HEK293 (cell line): ENCODE measurements around the gene DPY19L2.
"Not testable (repeated sequence)": the region's sequence is repeated elsewhere in the genome, so short reads cannot be mapped to it uniquely, and the experiment has no call there.

Experiments used
- CTCF ChIA-PET: fragments of 350-600 bp; formaldehyde crosslinking; extraction: SDS; loops from one replicate; lab custom pipeline; 2021; ENCODE audit warnings: antibody characterized with exemption; lab: Yijun Ruan, JAX
- POLR2A ChIA-PET: fragments of 300-600 bp; formaldehyde crosslinking; extraction: SDS; loops from one replicate; lab custom pipeline; 2020; ENCODE audit warnings: antibody characterized with exemption, inconsistent platforms; lab: Yijun Ruan, JAX
- H3K27ac ChIP-seq: fragments of 200-500 bp; sonication (Bioruptor generic); 2 replicates; pipeline ENCODE4 v1.5.1; 2014; ENCODE audit warnings: low read depth, low read length, control low read depth, inconsistent platforms; ENCODE audit errors: extremely low read depth
- H3K36me3 ChIP-seq, 2 experiments: fragments of 200-500 bp in 1 of 2; sonication (Bioruptor generic) in 1 of 2; 1 replicate in 1 of 2; 2 replicates in 1 of 2; pipeline ENCODE4 v1.5.1; 2014 to 2017; ENCODE audit warnings: inconsistent platforms in 2 of 2, low read length in 2 of 2; ENCODE audit not compliant: control insufficient read depth in 2 of 2, insufficient read depth in 1 of 2
- H3K4me1 ChIP-seq: fragments of 200-500 bp; sonication (Bioruptor generic); 2 replicates; pipeline ENCODE4 v1.5.1; 2014; ENCODE audit warnings: mild to moderate bottlenecking, low read length, inconsistent platforms; ENCODE audit not compliant: control insufficient read depth, insufficient read depth
- H3K4me3 ChIP-seq: 2 replicates; pipeline ENCODE4 v1.5.1; 2011; ENCODE audit warnings: low read depth, mild to moderate bottlenecking, control low read depth, low read length, moderate library complexity
- H3K9me3 ChIP-seq: fragments of 200-500 bp; sonication (Bioruptor generic); 2 replicates; pipeline ENCODE4 v1.5.1; 2014; ENCODE audit warnings: low read depth, low read length, inconsistent platforms; ENCODE audit not compliant: control insufficient read depth, insufficient read depth
- BCL11A ChIP-seq: fragments of 450-650 bp; formaldehyde crosslinking; IDR thresholded peaks from 2 replicates; pipeline ENCODE4 v1.5.1; 2016; ENCODE audit warnings: low read depth, missing biosample characterization, missing genetic modification characterization
- GLIS1 ChIP-seq: fragments of 450-650 bp; formaldehyde crosslinking; IDR thresholded peaks from 2 replicates; pipeline ENCODE4 v1.5.1; 2016; ENCODE audit warnings: missing biosample characterization, missing genetic modification characterization
- HOXD13 ChIP-seq: sonication (generic); formaldehyde crosslinking; IDR thresholded peaks from 2 replicates; pipeline ENCODE4 v1.8.0; 2022; ENCODE audit warnings: missing genetic modification reagents, borderline replicate concordance
- IKZF3 ChIP-seq: fragments of 450-650 bp; IDR thresholded peaks from 2 replicates; pipeline ENCODE4 v1.5.0; 2018; ENCODE audit warnings: missing biosample characterization, mild to moderate bottlenecking, missing genetic modification characterization, moderate library complexity
- SP3 ChIP-seq: fragments of 450-650 bp; formaldehyde crosslinking; IDR thresholded peaks from 2 replicates; pipeline ENCODE4 v1.5.1; 2016; ENCODE audit warnings: missing biosample characterization, missing genetic modification characterization
- TCF7L2 ChIP-seq: IDR thresholded peaks from 2 replicates; pipeline ENCODE4 v1.6.1; 2011; ENCODE audit warnings: low read depth, mild to moderate bottlenecking, inconsistent platforms, low read length, moderate library complexity, borderline replicate concordance
- ZBTB20 ChIP-seq: fragments of 450-650 bp; formaldehyde crosslinking; IDR thresholded peaks from 2 replicates; pipeline ENCODE4 v1.5.1; 2016; ENCODE audit warnings: missing biosample characterization, missing genetic modification characterization
- ZNF10 ChIP-seq: fragments of 450-650 bp; formaldehyde crosslinking; IDR thresholded peaks from 2 replicates; pipeline ENCODE4 v1.5.1; 2017; ENCODE audit warnings: missing biosample characterization, missing genetic modification characterization
- ZNF140 ChIP-seq: fragments of 450-650 bp; formaldehyde crosslinking; IDR thresholded peaks from 2 replicates; pipeline ENCODE4 v1.5.1; 2016; ENCODE audit warnings: missing biosample characterization, missing genetic modification characterization
- ZNF174 ChIP-seq: fragments of 450-650 bp; formaldehyde crosslinking; IDR thresholded peaks from 2 replicates; pipeline ENCODE4 v1.5.0; 2017; ENCODE audit warnings: missing biosample characterization, mild to moderate bottlenecking, missing genetic modification characterization
- ZNF175 ChIP-seq: fragments of 450-650 bp; formaldehyde crosslinking; IDR thresholded peaks from 2 replicates; pipeline ENCODE4 v1.5.1; 2016; ENCODE audit warnings: missing biosample characterization, missing genetic modification characterization
- ZNF266 ChIP-seq: fragments of 450-650 bp; formaldehyde crosslinking; IDR thresholded peaks from 2 replicates; pipeline ENCODE4 v1.5.1; 2016; ENCODE audit warnings: missing biosample characterization, missing genetic modification characterization, low read depth
- ZNF335 ChIP-seq: fragments of 450-650 bp; formaldehyde crosslinking; conservative IDR thresholded peaks from 2 replicates; pipeline ENCODE4 v1.5.1; 2016; ENCODE audit warnings: missing biosample characterization, missing genetic modification characterization
- ZNF341 ChIP-seq: fragments of 450-650 bp; formaldehyde crosslinking; IDR thresholded peaks from 2 replicates; pipeline ENCODE4; 2016; ENCODE audit warnings: low read depth, missing biosample characterization, missing genetic modification characterization
- ZNF391 ChIP-seq: fragments of 450-650 bp; formaldehyde crosslinking; IDR thresholded peaks from 2 replicates; pipeline ENCODE4 v1.5.1; 2016; ENCODE audit warnings: low read depth, missing biosample characterization, missing genetic modification characterization, borderline replicate concordance
- ZNF473 ChIP-seq: fragments of 450-650 bp; formaldehyde crosslinking; IDR thresholded peaks from 2 replicates; pipeline ENCODE4 v1.5.1; 2017; ENCODE audit warnings: missing biosample characterization, missing genetic modification characterization
- ZNF530 ChIP-seq: fragments of 450-650 bp; formaldehyde crosslinking; IDR thresholded peaks from 2 replicates; pipeline ENCODE4 v1.5.1; 2016; ENCODE audit warnings: low read depth, missing biosample characterization, missing genetic modification characterization
- ZNF560 ChIP-seq: fragments of 450-650 bp; formaldehyde crosslinking; IDR thresholded peaks from 2 replicates; pipeline ENCODE4 v1.5.1; 2017; ENCODE audit warnings: missing biosample characterization, missing genetic modification characterization, borderline replicate concordance
- ZNF610 ChIP-seq: fragments of 450-650 bp; formaldehyde crosslinking; IDR thresholded peaks from 2 replicates; pipeline ENCODE4 v1.5.1; 2016; ENCODE audit warnings: missing biosample characterization, missing genetic modification characterization, borderline replicate concordance
- ZNF677 ChIP-seq: fragments of 450-650 bp; IDR thresholded peaks from 2 replicates; pipeline ENCODE4 v1.5.0; 2018; ENCODE audit warnings: missing biosample characterization, mild to moderate bottlenecking, missing genetic modification characterization, moderate library complexity
- ZNF768 ChIP-seq: fragments of 450-650 bp; formaldehyde crosslinking; IDR thresholded peaks from 2 replicates; pipeline ENCODE4 v1.5.1; 2018; ENCODE audit warnings: missing biosample characterization, mild to moderate bottlenecking, missing genetic modification characterization
- ZSCAN23 ChIP-seq: fragments of 450-650 bp; formaldehyde crosslinking; IDR thresholded peaks from 2 replicates; pipeline ENCODE4 v1.5.1; 2016; ENCODE audit warnings: missing biosample characterization, missing genetic modification characterization
- ZXDB ChIP-seq: fragments of 450-650 bp; formaldehyde crosslinking; IDR thresholded peaks from 2 replicates; pipeline ENCODE4 v1.5.1; 2016; ENCODE audit warnings: missing biosample characterization, missing genetic modification characterization
- TF ChIP-seq, protein P1 (sequence below): fragments of 450-650 bp; formaldehyde crosslinking; IDR thresholded peaks from 2 replicates; pipeline ENCODE4 v1.5.1; 2016; ENCODE audit warnings: missing biosample characterization, missing genetic modification characterization
- TF ChIP-seq, protein P2 (sequence below): fragments of 450-650 bp; formaldehyde crosslinking; optimal IDR thresholded peaks from 2 replicates; pipeline ENCODE3; 2016; ENCODE audit warnings: missing biosample characterization, mild to moderate bottlenecking, missing genetic modification characterization
- TF ChIP-seq, protein P3 (sequence below): fragments of 450-650 bp; formaldehyde crosslinking; IDR thresholded peaks from 2 replicates; pipeline ENCODE4 v1.5.1; 2017; ENCODE audit warnings: missing biosample characterization, mild to moderate bottlenecking, missing genetic modification characterization, moderate library complexity

Gene DPY19L2

DNA sequence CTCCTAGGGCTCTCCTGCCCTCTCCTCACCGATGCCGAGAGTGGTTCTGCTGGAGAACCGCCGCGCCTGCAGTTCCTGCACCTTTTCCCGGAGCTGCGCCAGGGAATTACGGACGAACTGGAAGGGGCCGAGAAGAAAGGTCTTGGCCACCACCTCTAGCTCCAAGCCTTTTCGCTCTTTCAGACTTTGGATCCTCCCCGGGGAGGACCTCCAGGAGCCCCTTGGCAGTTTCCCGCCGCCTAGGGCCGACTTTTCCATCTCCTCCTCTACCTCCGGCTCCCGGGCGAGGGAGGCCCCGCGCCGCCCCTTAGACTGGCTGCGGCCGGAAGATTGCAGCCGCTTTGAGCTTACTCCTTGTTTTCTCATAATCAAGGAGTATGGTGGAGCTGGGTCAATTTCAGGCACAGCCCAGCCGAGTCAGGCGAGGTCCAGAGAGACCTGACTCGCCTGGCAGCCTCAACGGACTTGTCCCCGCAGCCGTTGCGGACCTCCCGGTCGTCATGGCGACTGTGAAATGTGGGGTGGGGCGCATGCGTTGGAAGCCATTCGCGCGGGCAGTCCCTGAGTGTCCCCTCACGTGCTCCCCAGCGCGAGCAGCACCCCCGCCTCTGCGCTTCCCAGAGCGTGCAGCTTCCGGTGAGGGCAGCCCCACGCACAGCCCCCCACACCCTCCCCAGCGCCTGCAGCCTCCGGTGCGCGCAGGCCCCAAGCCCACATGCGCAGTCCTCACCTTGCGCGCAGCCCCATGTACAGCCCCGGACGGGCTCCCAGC is at the start of gene DPY19L2 (continued):
- TF ChIP-seq, protein P1, sequence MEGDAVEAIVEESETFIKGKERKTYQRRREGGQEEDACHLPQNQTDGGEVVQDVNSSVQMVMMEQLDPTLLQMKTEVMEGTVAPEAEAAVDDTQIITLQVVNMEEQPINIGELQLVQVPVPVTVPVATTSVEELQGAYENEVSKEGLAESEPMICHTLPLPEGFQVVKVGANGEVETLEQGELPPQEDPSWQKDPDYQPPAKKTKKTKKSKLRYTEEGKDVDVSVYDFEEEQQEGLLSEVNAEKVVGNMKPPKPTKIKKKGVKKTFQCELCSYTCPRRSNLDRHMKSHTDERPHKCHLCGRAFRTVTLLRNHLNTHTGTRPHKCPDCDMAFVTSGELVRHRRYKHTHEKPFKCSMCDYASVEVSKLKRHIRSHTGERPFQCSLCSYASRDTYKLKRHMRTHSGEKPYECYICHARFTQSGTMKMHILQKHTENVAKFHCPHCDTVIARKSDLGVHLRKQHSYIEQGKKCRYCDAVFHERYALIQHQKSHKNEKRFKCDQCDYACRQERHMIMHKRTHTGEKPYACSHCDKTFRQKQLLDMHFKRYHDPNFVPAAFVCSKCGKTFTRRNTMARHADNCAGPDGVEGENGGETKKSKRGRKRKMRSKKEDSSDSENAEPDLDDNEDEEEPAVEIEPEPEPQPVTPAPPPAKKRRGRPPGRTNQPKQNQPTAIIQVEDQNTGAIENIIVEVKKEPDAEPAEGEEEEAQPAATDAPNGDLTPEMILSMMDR (tag by site-specific recombination): peak; percentile 41; the same call in 1 of the 2 replicates
- TF ChIP-seq ZNF10: no peak
- peak; percentile 86 for TF ChIP-seq ZXDB (tag by site-specific recombination)
- TF ChIP-seq IKZF3: peak; percentile 54
- no peak for TF ChIP-seq ZNF530 (tag by site-specific recombination)
- TF ChIP-seq, protein P2, sequence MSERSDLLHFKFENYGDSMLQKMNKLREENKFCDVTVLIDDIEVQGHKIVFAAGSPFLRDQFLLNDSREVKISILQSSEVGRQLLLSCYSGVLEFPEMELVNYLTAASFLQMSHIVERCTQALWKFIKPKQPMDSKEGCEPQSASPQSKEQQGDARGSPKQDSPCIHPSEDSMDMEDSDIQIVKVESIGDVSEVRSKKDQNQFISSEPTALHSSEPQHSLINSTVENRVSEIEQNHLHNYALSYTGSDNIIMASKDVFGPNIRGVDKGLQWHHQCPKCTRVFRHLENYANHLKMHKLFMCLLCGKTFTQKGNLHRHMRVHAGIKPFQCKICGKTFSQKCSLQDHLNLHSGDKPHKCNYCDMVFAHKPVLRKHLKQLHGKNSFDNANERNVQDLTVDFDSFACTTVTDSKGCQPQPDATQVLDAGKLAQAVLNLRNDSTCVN (tag by site-specific recombination): peak; percentile 98
- no peak for TF ChIP-seq ZNF677 (tag by site-specific recombination)
- TF ChIP-seq HOXD13 (CRISPR knock-in tag): no peak
- TF ChIP-seq ZNF610 (tag by site-specific recombination): no peak
- no peak for TF ChIP-seq ZNF140 (tag by site-specific recombination)
- TF ChIP-seq TCF7L2: no peak
- TF ChIP-seq ZNF560 (tag by site-specific recombination): no peak
- TF ChIP-seq ZNF768 (tag by site-specific recombination): no peak
- peak; percentile 99 for TF ChIP-seq ZNF335 (tag by site-specific recombination)
- TF ChIP-seq BCL11A (tag by site-specific recombination): no peak
- TF ChIP-seq ZBTB20 (tag by site-specific recombination): peak; percentile 87
- TF ChIP-seq GLIS1 (tag by site-specific recombination): peak; percentile 68
- TF ChIP-seq, protein P3, sequence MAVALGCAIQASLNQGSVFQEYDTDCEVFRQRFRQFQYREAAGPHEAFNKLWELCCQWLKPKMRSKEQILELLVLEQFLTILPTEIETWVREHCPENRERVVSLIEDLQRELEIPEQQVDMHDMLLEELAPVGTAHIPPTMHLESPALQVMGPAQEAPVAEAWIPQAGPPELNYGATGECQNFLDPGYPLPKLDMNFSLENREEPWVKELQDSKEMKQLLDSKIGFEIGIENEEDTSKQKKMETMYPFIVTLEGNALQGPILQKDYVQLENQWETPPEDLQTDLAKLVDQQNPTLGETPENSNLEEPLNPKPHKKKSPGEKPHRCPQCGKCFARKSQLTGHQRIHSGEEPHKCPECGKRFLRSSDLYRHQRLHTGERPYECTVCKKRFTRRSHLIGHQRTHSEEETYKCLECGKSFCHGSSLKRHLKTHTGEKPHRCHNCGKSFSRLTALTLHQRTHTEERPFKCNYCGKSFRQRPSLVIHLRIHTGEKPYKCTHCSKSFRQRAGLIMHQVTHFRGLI (tag by site-specific recombination): no peak
- TF ChIP-seq ZNF341: peak; percentile 71
- no peak for TF ChIP-seq ZNF473 (tag by site-specific recombination)
- peak; percentile 70 for TF ChIP-seq SP3 (tag by site-specific recombination)
- no peak for TF ChIP-seq ZSCAN23
- TF ChIP-seq ZNF266 (tag by site-specific recombination): no peak
- no peak for TF ChIP-seq ZNF174 (tag by site-specific recombination)
- TF ChIP-seq ZNF175 (tag by site-specific recombination): no peak
- no peak for TF ChIP-seq ZNF391 (tag by site-specific recombination)

DNA sequence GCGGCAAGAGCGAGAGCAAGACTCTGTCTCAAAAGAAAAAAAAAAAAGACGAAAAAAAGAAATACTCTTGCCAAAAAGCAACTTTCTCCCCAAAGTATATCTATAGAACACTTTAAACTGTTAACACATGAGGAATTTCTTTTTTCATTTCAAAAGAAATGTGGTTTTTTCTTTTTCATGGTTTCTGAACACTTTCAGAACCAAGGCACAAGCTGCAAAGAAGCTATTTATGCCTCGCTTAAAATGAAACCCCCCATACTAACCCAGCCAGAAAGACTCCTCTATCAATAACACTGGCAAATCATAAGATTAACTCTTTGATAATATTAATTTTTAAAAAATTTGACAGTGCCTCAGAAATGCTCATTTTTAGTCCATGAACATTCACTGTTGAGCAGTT is 48.6 kb upstream of the DPY19L2 start:
- H3K4me3 ChIP-seq, POLR2A ChIA-PET: not testable (repeated sequence)
- CTCF ChIA-PET: interaction anchor here (0.7 kb wide), 1 partner anchor 389 kb away, joined by 3 read pairs; no protein-coding TSS in a partner anchor

DNA sequence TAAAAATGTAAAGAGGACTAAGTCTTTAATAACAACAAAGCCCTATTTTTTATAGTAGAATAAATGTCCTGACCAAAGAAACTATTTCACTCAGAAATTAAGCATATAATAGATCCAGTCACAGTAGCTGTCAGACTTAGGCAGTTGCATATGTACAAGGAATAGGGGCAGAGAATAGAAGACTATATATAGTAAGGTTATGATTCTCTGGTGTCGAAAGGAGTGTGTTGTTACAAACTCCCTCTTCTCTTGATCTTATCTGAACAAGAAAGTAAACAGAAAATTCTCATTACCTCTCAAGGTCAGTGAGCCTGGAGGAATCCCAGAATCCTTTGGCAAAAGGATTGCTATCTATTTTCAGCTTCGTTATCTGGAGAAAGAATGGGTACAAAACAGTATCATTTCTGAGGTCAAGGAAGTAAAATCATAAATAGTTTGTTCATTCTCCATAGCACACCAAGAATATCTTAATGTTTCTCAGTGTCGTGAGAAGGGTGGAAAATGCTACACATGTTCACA is 46.9 kb upstream of the DPY19L2 start:
- POLR2A ChIA-PET, H3K27ac ChIP-seq, H3K36me3 ChIP-seq, CTCF ChIA-PET, H3K9me3 ChIP-seq, H3K4me1 ChIP-seq, H3K4me3 ChIP-seq: not testable (repeated sequence)

More for the DNA sequence above, 48.6 kb upstream of the DPY19L2 start:
- H3K9me3 ChIP-seq, H3K4me1 ChIP-seq, H3K36me3 ChIP-seq, H3K27ac ChIP-seq: not testable (repeated sequence)

DNA sequence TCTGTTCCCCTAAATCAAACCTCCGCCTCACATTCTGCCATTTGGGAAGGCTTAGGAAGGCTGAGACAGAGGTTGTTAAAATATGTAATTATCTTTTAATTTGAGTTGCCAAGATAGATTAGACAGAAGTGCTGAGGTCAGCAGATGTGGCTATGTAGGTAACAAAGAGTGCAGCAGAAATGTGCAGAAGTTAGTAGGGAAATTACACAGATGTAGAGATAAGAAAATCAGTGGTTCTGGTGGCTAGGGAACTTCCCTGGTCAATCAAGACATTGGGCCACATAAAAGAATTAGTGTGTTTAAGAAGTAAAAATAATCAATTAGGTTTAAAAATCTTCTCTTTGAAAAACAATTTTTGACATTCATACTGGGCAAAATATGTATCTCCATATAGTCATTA is 46.1 kb upstream of the DPY19L2 start:
- H3K27ac ChIP-seq, H3K4me3 ChIP-seq, H3K4me1 ChIP-seq, H3K36me3 ChIP-seq, POLR2A ChIA-PET, CTCF ChIA-PET, H3K9me3 ChIP-seq: not testable (repeated sequence)
